B cell (primary cell): ENCODE measurements around the gene MYLK3. TPM values are rescaled to one million over a fixed set of nuclear protein-coding genes. Genes with fewer than 3 reads are reported as not detected.

Experiments used
- ATAC-seq: fragments of 200-7000 bp; cut with Tn5 transposase; one replicate; pipeline ENCODE4 v1.10.0; 2021; ENCODE audit warnings: low read depth, mild to moderate bottlenecking, moderate number of reproducible peaks, moderate library complexity
- CTCF ChIA-PET: fragments of 350-600 bp; sonication (Branson Sonifier 250); formaldehyde crosslinking; loops from one replicate; lab custom pipeline; 2021; ENCODE audit warnings: antibody characterized with exemption, inconsistent platforms; lab: Charles Lee
- POLR2A ChIA-PET: fragments of 350-600 bp; sonication (Branson Sonifier 250); formaldehyde crosslinking; loops from one replicate; lab custom pipeline; 2021; ENCODE audit warnings: antibody characterized with exemption; lab: Charles Lee
- DNase-seq: peaks from one replicate; pipeline ENCODE4 v3.0.0; 2013
- H2AFZ ChIP-seq: 2 replicates; pipeline ENCODE4 v1.6.1; 2012; ENCODE audit warnings: mild to moderate bottlenecking, low read depth, low read length; ENCODE audit not compliant: insufficient read depth, poor library complexity, severe bottlenecking
- H3K27ac ChIP-seq, 2 donors: 1 replicate in 1 of 2; 2 replicates in 1 of 2; pipeline ENCODE4 v1.5.1; 2012 to 2013; ENCODE audit warnings: low read length in 2 of 2, mild to moderate bottlenecking in 2 of 2, moderate library complexity in 1 of 2
- H3K27me3 ChIP-seq, 4 experiments: fragments of 200-600 bp in 1 of 4; sonication (generic) in 1 of 4; replicated peaks in 1 of 4; 1 replicate in 2 of 4; 2 replicates in 2 of 4; pipeline versions ENCODE4 v1.6.1 to v1.7.0; 2013 to 2016; ENCODE audit warnings: low read length in 3 of 4, mild to moderate bottlenecking in 2 of 4, mixed read lengths in 1 of 4, moderate library complexity in 1 of 4; ENCODE audit not compliant: insufficient read depth in 4 of 4, control insufficient read depth in 3 of 4; ENCODE audit errors: control extremely low read depth in 1 of 4
- H3K36me3 ChIP-seq, 2 experiments: replicated peaks in 1 of 2; 1 replicate in 1 of 2; 2 replicates in 1 of 2; pipeline versions ENCODE4 v1.6.1 to v1.7.1; 2013; ENCODE audit warnings: low read length in 1 of 2; ENCODE audit not compliant: insufficient read depth in 2 of 2, control insufficient read depth in 1 of 2; ENCODE audit errors: control extremely low read depth in 1 of 2, extremely low read depth in 1 of 2
- H3K4me1 ChIP-seq, 2 donors: fragments of 200-600 bp in 1 of 2; sonication (generic) in 1 of 2; 1 replicate in 1 of 2; 2 replicates in 1 of 2; pipeline versions ENCODE4 v1.5.1 to v1.6.1; 2013 to 2017; ENCODE audit warnings: low read length in 2 of 2; ENCODE audit not compliant: control insufficient read depth in 2 of 2, insufficient read depth in 2 of 2
- H3K4me2 ChIP-seq: replicated peaks from 2 replicates; pipeline ENCODE3; 2012; ENCODE audit warnings: mild to moderate bottlenecking, low read depth, low read length; ENCODE audit not compliant: poor library complexity, severe bottlenecking
- H3K4me3 ChIP-seq, 5 experiments: fragments of 200-600 bp in 1 of 5; sonication (generic) in 1 of 5; 1 replicate in 3 of 5; 2 replicates in 2 of 5; pipeline versions ENCODE4 v1.5.1 to v1.7.0; 2011 to 2016; ENCODE audit warnings: low read length in 4 of 5, mild to moderate bottlenecking in 4 of 5, low read depth in 2 of 5, control low read depth in 1 of 5, moderate library complexity in 1 of 5; ENCODE audit not compliant: insufficient read depth in 1 of 5; ENCODE audit errors: control extremely low read depth in 1 of 5, extremely low read depth in 1 of 5
- H3K79me2 ChIP-seq: fragments of 200-600 bp; sonication (generic); one replicate; pipeline ENCODE4 v1.6.0; 2016; ENCODE audit warnings: low read length; ENCODE audit not compliant: control insufficient read depth, insufficient read depth
- H3K9ac ChIP-seq: fragments of 200-600 bp; sonication (generic); 2 replicates; pipeline ENCODE4 v1.6.1; 2017; ENCODE audit warnings: mild to moderate bottlenecking, low read length, moderate library complexity
- H3K9me3 ChIP-seq, 3 donors: one replicate each; pipeline versions ENCODE4 v1.6.1 to v1.7.1; 2013; ENCODE audit warnings: low read length in 2 of 3; ENCODE audit not compliant: control insufficient read depth in 2 of 3, insufficient read depth in 1 of 3; ENCODE audit errors: control extremely low read depth in 1 of 3
- H4K20me1 ChIP-seq: 2 replicates; pipeline ENCODE4 v1.6.0; 2012; ENCODE audit warnings: mild to moderate bottlenecking, low read length; ENCODE audit not compliant: insufficient read depth, control insufficient read depth, poor library complexity, severe bottlenecking
- H3K27ac Mint-ChIP-seq: one replicate; pipeline ENCODE4 v1.8.0; 2021; ENCODE audit warnings: mixed read lengths
- H3K27me3 Mint-ChIP-seq: one replicate; pipeline ENCODE4 v1.8.0; 2021; ENCODE audit warnings: mixed read lengths
- H3K4me1 Mint-ChIP-seq: one replicate; pipeline ENCODE4 v1.8.0; 2021; ENCODE audit warnings: mixed read lengths
- H3K4me3 Mint-ChIP-seq: one replicate; pipeline ENCODE4 v1.8.0; 2021; ENCODE audit warnings: mixed read lengths
- H3K9me3 Mint-ChIP-seq: one replicate; pipeline ENCODE4 v1.8.0; 2022; ENCODE audit warnings: mixed read lengths; ENCODE audit not compliant: insufficient read depth
- EZH2 ChIP-seq: IDR thresholded peaks from 2 replicates; pipeline ENCODE4 v1.6.1; 2012; ENCODE audit warnings: borderline replicate concordance, low read depth, mild to moderate bottlenecking, moderate library complexity, low read length; ENCODE audit not compliant: insufficient read depth, poor library complexity, severe bottlenecking
- WGBS: methylation state at CpG from one replicate; pipeline ENCODE4 v1.1.5; 2013; ENCODE audit warnings: missing lambda C conversion rate; ENCODE audit not compliant: insufficient coverage; 5-methylcytosine and 5-hydroxymethylcytosine counted together
- intact Hi-C: fragments of 100-400 bp; cut with micrococcal nuclease; formaldehyde crosslinking; loops from one replicate; pipeline ENCODE4 v1.10.0; 2022
- polyA plus RNA-seq: library from polyadenylated mRNA; depleted of rRNA; stranded (reverse); fragments of >200 nt; gene quantifications from 2 replicates; pipeline ENCODE4 v1.2.3, GENCODE V29; 2012
- total RNA-seq, 2 donors: library from RNA; stranded (reverse); fragments of 120-200 nt in 1 of 2; gene quantifications; 1 replicate in 1 of 2; 2 replicates in 1 of 2; pipeline versions ENCODE4 v1.2.3 to v1.2.4, GENCODE V29; 2013 to 2022
- TF ChIP-seq, protein P1 (sequence below): fragments of 200-600 bp; IDR thresholded peaks from one replicate; pipeline ENCODE4 v1.8.0; 2022; ENCODE audit warnings: antibody characterized with exemption, mild to moderate bottlenecking

MYLK3 gene
- total and polyA plus RNA-seq, 2 donors (not counting 1 experiment from before 2014, with no cell fraction given) = 0.01 to 0.10 TPM

DNA sequence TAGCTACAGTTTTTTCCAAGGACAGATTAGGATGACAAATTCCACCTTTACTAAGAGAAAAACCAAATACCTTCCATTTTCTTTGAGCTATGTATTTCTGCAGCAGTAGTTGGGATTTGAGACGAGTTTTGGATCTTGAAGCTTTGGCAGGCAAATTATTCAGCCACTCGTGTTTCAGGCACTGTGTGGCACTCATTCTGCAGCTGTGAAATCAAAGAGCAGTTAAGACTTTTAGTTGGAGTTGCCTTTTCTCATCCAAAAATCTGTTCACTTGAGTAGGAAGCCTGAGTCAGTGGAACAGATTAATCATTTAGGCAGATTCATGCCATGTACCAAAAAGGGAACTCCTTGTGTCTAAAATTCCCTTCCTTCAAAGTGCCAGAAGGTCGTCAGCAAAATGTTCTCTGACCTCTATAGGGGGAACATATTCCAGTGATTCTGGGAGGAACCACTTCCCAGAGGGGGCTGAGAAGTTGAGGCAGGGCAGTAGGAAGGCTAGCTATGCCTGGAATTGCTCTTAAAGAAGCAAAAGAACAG lies 38.6 kb downstream of the MYLK3 start:
- Mint-ChIP-seq H3K27ac (no peak overlapping the region), H3K9me3 (no peaks in the 10 kb centered on the region), H3K4me1 (peaks cover 14% of the 10 kb centered on the region), H3K4me3 (no peak overlapping the region), H3K27me3 (no peaks in the 10 kb centered on the region)
- intact Hi-C loops = no loop called here
- Histone ChIP-seq H3K9me3 (no peaks in the 10 kb centered on the region), H3K36me3 (no peaks in the 10 kb centered on the region), H3K4me2 (no peak overlapping the region), H3K4me3 (no peak overlapping the region), H3K27ac (no peak overlapping the region), H3K79me2 (no peaks in the 10 kb centered on the region), H2AFZ (no peak overlapping the region), H4K20me1 (no peaks in the 10 kb centered on the region), H3K9ac (no peak overlapping the region), H3K4me1 (peaks cover 15 to 18% of the 10 kb centered on the region in 2 donors), H3K27me3 (no peaks in the 10 kb centered on the region)
- ChIA-PET POLR2A (no interaction called here), CTCF (interaction anchor here (0.7 to 1.8 kb wide), 3 partner anchors 21 to 36 kb away, joined by 3 to 4 read pairs (median 4); no protein-coding TSS in a partner anchor)
- ATAC-seq (no peak), DNase-seq (no peak)
- WGBS = 75% methylated on average over 2 of the region's 3 CpGs
- no peak for TF ChIP-seq EZH2
- TF ChIP-seq, protein P1, sequence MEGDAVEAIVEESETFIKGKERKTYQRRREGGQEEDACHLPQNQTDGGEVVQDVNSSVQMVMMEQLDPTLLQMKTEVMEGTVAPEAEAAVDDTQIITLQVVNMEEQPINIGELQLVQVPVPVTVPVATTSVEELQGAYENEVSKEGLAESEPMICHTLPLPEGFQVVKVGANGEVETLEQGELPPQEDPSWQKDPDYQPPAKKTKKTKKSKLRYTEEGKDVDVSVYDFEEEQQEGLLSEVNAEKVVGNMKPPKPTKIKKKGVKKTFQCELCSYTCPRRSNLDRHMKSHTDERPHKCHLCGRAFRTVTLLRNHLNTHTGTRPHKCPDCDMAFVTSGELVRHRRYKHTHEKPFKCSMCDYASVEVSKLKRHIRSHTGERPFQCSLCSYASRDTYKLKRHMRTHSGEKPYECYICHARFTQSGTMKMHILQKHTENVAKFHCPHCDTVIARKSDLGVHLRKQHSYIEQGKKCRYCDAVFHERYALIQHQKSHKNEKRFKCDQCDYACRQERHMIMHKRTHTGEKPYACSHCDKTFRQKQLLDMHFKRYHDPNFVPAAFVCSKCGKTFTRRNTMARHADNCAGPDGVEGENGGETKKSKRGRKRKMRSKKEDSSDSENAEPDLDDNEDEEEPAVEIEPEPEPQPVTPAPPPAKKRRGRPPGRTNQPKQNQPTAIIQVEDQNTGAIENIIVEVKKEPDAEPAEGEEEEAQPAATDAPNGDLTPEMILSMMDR = no peak

DNA sequence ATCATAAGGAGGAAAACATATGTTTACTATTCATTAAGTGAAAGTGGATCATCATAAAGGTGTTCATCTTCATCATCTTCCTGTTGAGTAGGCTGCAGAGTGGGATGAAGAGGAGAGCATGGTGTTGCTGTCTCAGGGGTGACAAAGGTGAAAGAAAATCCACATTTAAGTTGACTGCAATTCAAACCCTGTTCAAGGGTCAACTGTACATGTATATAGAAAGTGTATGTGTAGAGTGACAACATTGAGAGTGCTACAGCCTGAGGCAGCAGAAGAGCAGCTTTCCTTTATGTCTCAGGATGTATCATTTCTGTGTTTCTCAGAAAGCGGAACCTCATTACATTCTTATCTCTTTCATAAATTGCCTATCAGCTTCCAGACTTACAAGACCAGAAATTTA lies 41.5 kb downstream of the MYLK3 start:
- Histone ChIP-seq H4K20me1 (no peaks in the 10 kb centered on the region), H3K4me1 (no peaks in the 10 kb centered on the region), H3K4me3 (no peak overlapping the region), H3K4me2 (no peak overlapping the region), H3K36me3 (no peaks in the 10 kb centered on the region), H3K27ac (no peak overlapping the region), H2AFZ (no peak overlapping the region), H3K79me2 (no peaks in the 10 kb centered on the region), H3K9ac (no peak overlapping the region), H3K9me3 (no peaks in the 10 kb centered on the region), H3K27me3 (no peaks in the 10 kb centered on the region)
- no peak for ATAC-seq
- H3K4me1 Mint-ChIP-seq = no peaks in the 10 kb centered on the region
- intact Hi-C loops = no loop called here
- CTCF ChIA-PET = no interaction called here
- H3K27me3 Mint-ChIP-seq = no peaks in the 10 kb centered on the region
- H3K4me3 Mint-ChIP-seq = no peak overlapping the region
- TF ChIP-seq, protein P1 = no peak
- no peak for TF ChIP-seq EZH2
- no peak for DNase-seq
- POLR2A ChIA-PET = no interaction called here
- H3K27ac Mint-ChIP-seq = no peak overlapping the region
- no peaks in the 10 kb centered on the region for H3K9me3 Mint-ChIP-seq
- WGBS = no CpG with 5 or more reads among the region's 1 CpG
